SK-N-SH (cell line): Measurements from ENCODE around the gene MGST1. TPM values are rescaled to one million over a fixed set of nuclear protein-coding genes. Genes with fewer than 3 reads are reported as not detected.

ENCODE experiments used
- CTCF ChIA-PET: fragments of 300-600, 350-600 bp; formaldehyde crosslinking; extraction: SDS; loops from one replicate; lab custom pipeline; 2021; lab: Yijun Ruan, JAX
- POLR2A ChIA-PET: fragments of 350-600 bp; sonication (Branson Sonifier 250); formaldehyde crosslinking; extraction: SDS; loops from one replicate; lab custom pipeline; 2020; ENCODE audit warnings: antibody characterized with exemption, inconsistent platforms; lab: Yijun Ruan, JAX
- DNase-seq: peaks from one replicate; pipeline ENCODE4 v3.0.0; 2012
- H2AFZ ChIP-seq: fragments of 200-600 bp; sonication (generic); 2 replicates; pipeline ENCODE4 v1.8.1; 2016; ENCODE audit warnings: antibody characterized with exemption, mild to moderate bottlenecking, low read depth
- H3F3A ChIP-seq: fragments of 200-600 bp; sonication (generic); replicated peaks from 2 replicates; pipeline ENCODE3; 2016; ENCODE audit warnings: antibody characterized with exemption, mild to moderate bottlenecking; ENCODE audit not compliant: insufficient read depth
- H3K27ac ChIP-seq, 2 experiments: fragments of 200-500 bp in 1 of 2; fragments of 200-600 bp in 1 of 2; sonication (Bioruptor generic) in 1 of 2; sonication (generic), shearing (Covaris generic) in 1 of 2; 2 replicates each; pipeline versions ENCODE4 v1.5.1 to v1.6.1; 2014 to 2016; ENCODE audit warnings: low read depth in 2 of 2, inconsistent platforms in 1 of 2, low read length in 1 of 2, mild to moderate bottlenecking in 1 of 2, mixed read lengths in 1 of 2
- H3K27me3 ChIP-seq: fragments of 200-600 bp; sonication (generic), shearing (Covaris generic); 2 replicates; pipeline ENCODE4 v1.6.1; 2016; ENCODE audit warnings: mixed run types; ENCODE audit not compliant: insufficient read depth
- H3K36me3 ChIP-seq, 2 experiments: fragments of 200-500 bp in 1 of 2; fragments of 200-600 bp in 1 of 2; sonication (Bioruptor generic) in 1 of 2; sonication (generic) in 1 of 2; replicated peaks in 1 of 2; 2 replicates each; pipeline versions ENCODE3 to v1.5.1; 2014 to 2016; ENCODE audit warnings: low read length in 1 of 2, mild to moderate bottlenecking in 1 of 2; ENCODE audit not compliant: insufficient read depth in 2 of 2, control insufficient read depth in 1 of 2
- H3K4me1 ChIP-seq, 2 experiments: fragments of 200-500 bp in 1 of 2; fragments of 200-600 bp in 1 of 2; sonication (Bioruptor generic) in 1 of 2; sonication (generic), shearing (Covaris generic) in 1 of 2; 2 replicates each; pipeline versions ENCODE4 v1.5.1 to v1.6.1; 2014 to 2016; ENCODE audit warnings: low read depth in 1 of 2, low read length in 1 of 2, mixed run types in 1 of 2; ENCODE audit not compliant: insufficient read depth in 2 of 2, control insufficient read depth in 1 of 2
- H3K4me2 ChIP-seq: fragments of 200-600 bp; sonication (generic), shearing (Covaris generic); 2 replicates; pipeline ENCODE4 v1.6.1; 2017; ENCODE audit warnings: mixed run types
- H3K4me3 ChIP-seq, 2 experiments: fragments of 200-500 bp in 1 of 2; fragments of 200-600 bp in 1 of 2; sonication (Bioruptor generic) in 1 of 2; sonication (generic), shearing (Covaris generic) in 1 of 2; 2 replicates each; pipeline versions ENCODE4 v1.5.1 to v1.8.1; 2014 to 2016; ENCODE audit warnings: low read depth in 2 of 2, inconsistent platforms in 1 of 2, low read length in 1 of 2, mild to moderate bottlenecking in 1 of 2, mixed read lengths in 1 of 2, moderate library complexity in 1 of 2
- H3K79me2 ChIP-seq: fragments of 200-600 bp; sonication (generic); 2 replicates; pipeline ENCODE4 v1.8.1; 2017; ENCODE audit warnings: mild to moderate bottlenecking; ENCODE audit not compliant: insufficient read depth
- H3K9ac ChIP-seq: fragments of 200-600 bp; sonication (generic); 2 replicates; pipeline ENCODE4 v1.6.1; 2017; ENCODE audit warnings: mixed run types
- H3K9me2 ChIP-seq: fragments of 200-600 bp; sonication (generic); 2 replicates; pipeline ENCODE4 v1.6.1; 2017; ENCODE audit warnings: mixed run types
- H3K9me3 ChIP-seq: fragments of 200-600 bp; sonication (generic); 2 replicates; pipeline ENCODE4 v1.6.1; 2017; ENCODE audit warnings: mixed run types, mild to moderate bottlenecking, moderate library complexity
- H4K20me1 ChIP-seq: fragments of 200-600 bp; sonication (generic); 2 replicates; pipeline ENCODE4 v1.6.1; 2017; ENCODE audit warnings: mild to moderate bottlenecking, mixed run types; ENCODE audit not compliant: insufficient read depth
- EP300 ChIP-seq, 2 experiments: IDR thresholded peaks; 2 replicates each; pipeline versions ENCODE4 v1.4.0 to v1.6.1; 2012; ENCODE audit warnings: borderline replicate concordance in 1 of 2, low read depth in 1 of 2, low read length in 1 of 2
- MXI1 ChIP-seq: IDR thresholded peaks from 2 replicates; pipeline ENCODE4 v1.6.1; 2012; ENCODE audit warnings: mild to moderate bottlenecking, low read depth, low read length, improper control_type of control experiment
- NRF1 ChIP-seq: IDR thresholded peaks from 2 replicates; pipeline ENCODE4 v1.6.1; 2012; ENCODE audit warnings: low read depth, mild to moderate bottlenecking, low read length
- POLR2AphosphoS5 ChIP-seq: IDR thresholded peaks from 2 replicates; pipeline ENCODE4 v1.6.1; 2012; ENCODE audit warnings: low read depth, low read length
- RXRA ChIP-seq: IDR thresholded peaks from 2 replicates; pipeline ENCODE4 v1.4.0; 2012; ENCODE audit warnings: low read depth, mild to moderate bottlenecking, borderline replicate concordance
- SIN3A ChIP-seq: IDR thresholded peaks from 2 replicates; pipeline ENCODE4 v1.6.1; 2012; ENCODE audit warnings: low read depth, mild to moderate bottlenecking, low read length, moderate library complexity, borderline replicate concordance
- SMC3 ChIP-seq: IDR thresholded peaks from 2 replicates; pipeline ENCODE4 v1.6.1; 2012; ENCODE audit warnings: low read depth, low read length, improper control_type of control experiment
- TAF1 ChIP-seq: IDR thresholded peaks from 2 replicates; pipeline ENCODE4 v1.6.1; 2012; ENCODE audit warnings: low read depth, mild to moderate bottlenecking, low read length, moderate library complexity, borderline replicate concordance
- TCF12 ChIP-seq: IDR thresholded peaks from 2 replicates; pipeline ENCODE4 v1.4.0; 2012
- TEAD4 ChIP-seq: IDR thresholded peaks from 2 replicates; pipeline ENCODE4 v1.4.0; 2012; ENCODE audit warnings: mild to moderate bottlenecking, borderline replicate concordance; ENCODE audit not compliant: insufficient read depth
- WGBS: methylation state at CpG from one replicate; pipeline ENCODE4 v1.1.6; 2017; ENCODE audit warnings: low lambda C conversion rate; 5-methylcytosine and 5-hydroxymethylcytosine counted together
- polyA plus RNA-seq, 3 experiments: library from polyadenylated mRNA; depleted of rRNA; stranded (reverse); fragments of >200 nt; gene quantifications; 2 replicates each; pipeline ENCODE4 v1.2.3, GENCODE V29; 2012
- TF ChIP-seq, protein P1 (sequence below): IDR thresholded peaks from 2 replicates; pipeline ENCODE4 v1.6.1; 2012; ENCODE audit warnings: mild to moderate bottlenecking, low read depth, low read length, moderate library complexity
- TF ChIP-seq, protein P2 (sequence below): IDR thresholded peaks from 2 replicates; pipeline ENCODE4 v1.4.0; 2012; ENCODE audit warnings: low read depth, borderline replicate concordance
- TF ChIP-seq, protein P3 (sequence below): IDR thresholded peaks from 2 replicates; pipeline ENCODE4; 2012

The MGST1 gene
- polyA plus RNA-seq, 1 of the 3 experiments (the other 2 are of a cell fraction): 4.8 TPM

DNA sequence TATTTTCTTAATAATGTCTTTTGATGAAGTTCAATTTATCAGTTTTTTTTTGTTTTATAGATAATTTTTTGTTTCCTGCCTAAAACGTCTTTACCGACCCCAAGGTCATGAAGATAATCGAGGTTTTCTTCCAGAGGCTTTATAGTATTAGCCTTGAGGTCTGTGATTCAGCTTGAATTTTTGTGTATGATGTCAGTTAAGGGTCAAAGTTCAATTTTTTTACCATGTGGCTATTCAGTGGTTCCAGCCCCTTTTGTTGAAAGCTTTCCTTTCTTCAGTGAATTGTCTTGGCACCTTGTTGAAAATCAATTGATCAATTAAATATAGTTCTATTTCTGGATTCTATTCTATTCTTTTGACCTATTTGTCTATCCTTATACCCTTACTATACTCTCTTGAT, 3.2 kb upstream of the MGST1 start:
- Histone ChIP-seq H2AFZ (no peak overlapping the region), H3K27me3 (no peaks in the 10 kb centered on the region), H3K36me3 (no peaks in the 10 kb centered on the region), H4K20me1 (no peaks in the 10 kb centered on the region), H3K27ac (no peak overlapping the region), H3K9me3 (no peaks in the 10 kb centered on the region), H3K4me1 (no peaks in the 10 kb centered on the region), H3F3A (no peaks in the 10 kb centered on the region), H3K79me2 (no peaks in the 10 kb centered on the region), H3K9me2 (no peaks in the 10 kb centered on the region), H3K4me3 (no peak overlapping the region), H3K9ac (no peak overlapping the region), H3K4me2 (no peak overlapping the region)
- TF ChIP-seq NRF1 (no peak), TEAD4 (no peak)
- CTCF ChIA-PET: no interaction called here
- POLR2A ChIA-PET: no interaction called here
- 28% methylated on average over 3 of the region's 3 CpGs for WGBS
- DNase-seq: no peak

DNA sequence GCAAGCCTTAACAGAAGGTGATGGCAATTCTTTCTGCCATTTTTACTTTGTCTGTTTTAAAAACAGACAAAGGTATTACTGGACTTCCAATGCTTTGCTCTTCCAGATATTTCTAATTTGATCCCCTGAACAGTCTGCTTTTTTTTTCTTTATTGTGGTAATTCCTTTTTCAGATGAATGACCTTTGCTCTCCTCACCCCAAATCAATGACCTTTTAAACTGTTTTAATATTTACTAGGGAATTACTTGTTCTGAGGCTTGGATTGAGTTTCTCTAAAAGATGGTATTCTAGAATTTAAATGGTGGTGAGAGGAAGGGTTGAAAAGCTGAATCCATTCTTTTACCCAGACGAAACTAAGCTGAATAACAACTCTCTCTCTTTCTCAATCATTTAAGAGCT, 2.3 kb upstream of the MGST1 start:
- H3K9me3 ChIP-seq: no peaks in the 10 kb centered on the region
- POLR2A ChIA-PET: no interaction called here
- H3K27ac ChIP-seq: no peak overlapping the region
- H3K27me3 ChIP-seq: no peaks in the 10 kb centered on the region
- H3K9ac ChIP-seq: no peak overlapping the region
- H3F3A ChIP-seq: no peaks in the 10 kb centered on the region
- H3K36me3 ChIP-seq: no peaks in the 10 kb centered on the region
- no peak for DNase-seq
- no peaks in the 10 kb centered on the region for H4K20me1 ChIP-seq
- H3K9me2 ChIP-seq: no peaks in the 10 kb centered on the region
- H3K4me2 ChIP-seq: no peak overlapping the region
- H3K79me2 ChIP-seq: no peaks in the 10 kb centered on the region
- H3K4me1 ChIP-seq: no peaks in the 10 kb centered on the region
- H2AFZ ChIP-seq: no peak overlapping the region
- no peak overlapping the region for H3K4me3 ChIP-seq
- 31% methylated on average over 1 of the region's 1 CpG for WGBS
- CTCF ChIA-PET: no interaction called here
- TF ChIP-seq, protein P1, sequence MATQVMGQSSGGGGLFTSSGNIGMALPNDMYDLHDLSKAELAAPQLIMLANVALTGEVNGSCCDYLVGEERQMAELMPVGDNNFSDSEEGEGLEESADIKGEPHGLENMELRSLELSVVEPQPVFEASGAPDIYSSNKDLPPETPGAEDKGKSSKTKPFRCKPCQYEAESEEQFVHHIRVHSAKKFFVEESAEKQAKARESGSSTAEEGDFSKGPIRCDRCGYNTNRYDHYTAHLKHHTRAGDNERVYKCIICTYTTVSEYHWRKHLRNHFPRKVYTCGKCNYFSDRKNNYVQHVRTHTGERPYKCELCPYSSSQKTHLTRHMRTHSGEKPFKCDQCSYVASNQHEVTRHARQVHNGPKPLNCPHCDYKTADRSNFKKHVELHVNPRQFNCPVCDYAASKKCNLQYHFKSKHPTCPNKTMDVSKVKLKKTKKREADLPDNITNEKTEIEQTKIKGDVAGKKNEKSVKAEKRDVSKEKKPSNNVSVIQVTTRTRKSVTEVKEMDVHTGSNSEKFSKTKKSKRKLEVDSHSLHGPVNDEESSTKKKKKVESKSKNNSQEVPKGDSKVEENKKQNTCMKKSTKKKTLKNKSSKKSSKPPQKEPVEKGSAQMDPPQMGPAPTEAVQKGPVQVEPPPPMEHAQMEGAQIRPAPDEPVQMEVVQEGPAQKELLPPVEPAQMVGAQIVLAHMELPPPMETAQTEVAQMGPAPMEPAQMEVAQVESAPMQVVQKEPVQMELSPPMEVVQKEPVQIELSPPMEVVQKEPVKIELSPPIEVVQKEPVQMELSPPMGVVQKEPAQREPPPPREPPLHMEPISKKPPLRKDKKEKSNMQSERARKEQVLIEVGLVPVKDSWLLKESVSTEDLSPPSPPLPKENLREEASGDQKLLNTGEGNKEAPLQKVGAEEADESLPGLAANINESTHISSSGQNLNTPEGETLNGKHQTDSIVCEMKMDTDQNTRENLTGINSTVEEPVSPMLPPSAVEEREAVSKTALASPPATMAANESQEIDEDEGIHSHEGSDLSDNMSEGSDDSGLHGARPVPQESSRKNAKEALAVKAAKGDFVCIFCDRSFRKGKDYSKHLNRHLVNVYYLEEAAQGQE: no peak
- TF ChIP-seq, protein P2, sequence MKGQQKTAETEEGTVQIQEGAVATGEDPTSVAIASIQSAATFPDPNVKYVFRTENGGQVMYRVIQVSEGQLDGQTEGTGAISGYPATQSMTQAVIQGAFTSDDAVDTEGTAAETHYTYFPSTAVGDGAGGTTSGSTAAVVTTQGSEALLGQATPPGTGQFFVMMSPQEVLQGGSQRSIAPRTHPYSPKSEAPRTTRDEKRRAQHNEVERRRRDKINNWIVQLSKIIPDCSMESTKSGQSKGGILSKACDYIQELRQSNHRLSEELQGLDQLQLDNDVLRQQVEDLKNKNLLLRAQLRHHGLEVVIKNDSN: no peak
- TF ChIP-seq, protein P3, sequence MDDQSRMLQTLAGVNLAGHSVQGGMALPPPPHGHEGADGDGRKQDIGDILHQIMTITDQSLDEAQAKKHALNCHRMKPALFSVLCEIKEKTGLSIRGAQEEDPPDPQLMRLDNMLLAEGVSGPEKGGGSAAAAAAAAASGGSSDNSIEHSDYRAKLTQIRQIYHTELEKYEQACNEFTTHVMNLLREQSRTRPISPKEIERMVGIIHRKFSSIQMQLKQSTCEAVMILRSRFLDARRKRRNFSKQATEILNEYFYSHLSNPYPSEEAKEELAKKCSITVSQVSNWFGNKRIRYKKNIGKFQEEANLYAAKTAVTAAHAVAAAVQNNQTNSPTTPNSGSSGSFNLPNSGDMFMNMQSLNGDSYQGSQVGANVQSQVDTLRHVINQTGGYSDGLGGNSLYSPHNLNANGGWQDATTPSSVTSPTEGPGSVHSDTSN: no peak
- TF ChIP-seq RXRA (no peak), MXI1 (no peak), EP300 (IDR thresholded peaks at IDR 0.05; ENCODE audit: borderline replicate concordance in 1 of 2, low read depth in 1 of 2, low read length in 1 of 2) (no peak), SMC3 (no peak), POLR2AphosphoS5 (no peak), SIN3A (no peak), TCF12 (no peak), TAF1 (no peak)
